PC-3 (cell line): ENCODE data around the gene SLC6A20.

Experiments used
- CTCF ChIP-seq: fragments of 300-600 bp; sonication (generic); conservative IDR thresholded peaks from 2 replicates; pipeline ENCODE4 v1.5.1; 2017; ENCODE audit warnings: antibody characterized with exemption, low read depth, mild to moderate bottlenecking, low read length
- EZH2 ChIP-seq: fragments of 300-600 bp; sonication (generic); IDR thresholded peaks from one replicate; pipeline ENCODE4 v1.6.1; 2017; ENCODE audit warnings: antibody characterized with exemption, mild to moderate bottlenecking, low read length; ENCODE audit not compliant: unreplicated experiment

- TF ChIP-seq CTCF (no peak), EZH2 (no peak)
Measured at GRCh38 chr3:45749880-45750279, 46.5 kb downstream of the SLC6A20 start.
